Body of pancreas (tissue), 4 donors: ENCODE measurements around the gene C5orf15. TPM values are rescaled to one million over a fixed set of nuclear protein-coding genes. Genes with fewer than 3 reads are reported as not detected.

Source experiments
- ATAC-seq: fragments of 150-250 bp; one replicate; pipeline ENCODE4 v1.9.1; 2016
- DNase-seq, 4 donors: peaks; one replicate each; pipeline ENCODE4 v3.0.0-alpha.2; 2019
- H3K27ac ChIP-seq, 4 donors: fragments of 200-600 bp; sonication (generic); 1 replicate in 3 of 4; 2 replicates in 1 of 4; pipeline versions ENCODE4 v1.5.1 to v1.6.1; 2016 to 2019; ENCODE audit warnings: mild to moderate bottlenecking in 1 of 4, mixed read lengths in 1 of 4, moderate library complexity in 1 of 4
- H3K27me3 ChIP-seq, 2 donors: fragments of 200-600 bp; sonication (generic); one replicate each; pipeline ENCODE4 v1.6.0; 2016; ENCODE audit warnings: mild to moderate bottlenecking in 1 of 2
- H3K36me3 ChIP-seq, 2 donors: fragments of 200-600 bp; sonication (generic); replicated peaks in 1 of 2; 2 replicates each; pipeline ENCODE4 v1.5.1; 2016; ENCODE audit warnings: low read depth in 2 of 2; ENCODE audit not compliant: insufficient read depth in 1 of 2
- H3K4me1 ChIP-seq: fragments of 200-600 bp; sonication (generic); one replicate; pipeline ENCODE4 v1.6.0; 2016
- H3K4me3 ChIP-seq, 2 donors: fragments of 200-600 bp; sonication (generic); 1 replicate in 1 of 2; 2 replicates in 1 of 2; pipeline ENCODE4 v1.5.1; 2016 to 2019
- H3K9me3 ChIP-seq, 3 donors: fragments of 200-600 bp; sonication (generic); 1 replicate in 2 of 3; 2 replicates in 1 of 3; pipeline ENCODE4 v1.5.1; 2016
- POLR2A ChIP-seq, 3 donors: fragments of 450-650 bp; IDR thresholded peaks; one replicate each; pipeline ENCODE4 v1.6.1; 2016; ENCODE audit warnings: antibody characterized with exemption in 3 of 3, mild to moderate bottlenecking in 2 of 3
- WGBS, 2 donors: methylation state at CpG; one replicate each; pipeline ENCODE4 v1.1.5; 2017; 5-methylcytosine and 5-hydroxymethylcytosine counted together
- intact Hi-C: fragments of 100-400 bp; cut with DNase I; formaldehyde crosslinking; loops from one replicate; pipeline ENCODE4 v1.15.1; 2023
- total RNA-seq, 2 donors: library from RNA; depleted of rRNA; stranded (reverse); fragments of >200 nt; gene quantifications; one replicate each; pipeline ENCODE4 v1.1.0, GENCODE V29; 2016
- TF ChIP-seq, protein P1 (sequence below), 7 experiments: fragments of 450-650 bp in 4 of 7; fragments of 200-600 bp in 3 of 7; sonication (generic) in 3 of 7; IDR thresholded peaks; one replicate each; pipeline ENCODE4 v1.5.1; 2016 to 2019; ENCODE audit warnings: antibody characterized with exemption in 7 of 7

C5orf15 gene
- total RNA-seq, 2 donors from 2014 or later, result 20.4 to 28.0 TPM

DNA sequence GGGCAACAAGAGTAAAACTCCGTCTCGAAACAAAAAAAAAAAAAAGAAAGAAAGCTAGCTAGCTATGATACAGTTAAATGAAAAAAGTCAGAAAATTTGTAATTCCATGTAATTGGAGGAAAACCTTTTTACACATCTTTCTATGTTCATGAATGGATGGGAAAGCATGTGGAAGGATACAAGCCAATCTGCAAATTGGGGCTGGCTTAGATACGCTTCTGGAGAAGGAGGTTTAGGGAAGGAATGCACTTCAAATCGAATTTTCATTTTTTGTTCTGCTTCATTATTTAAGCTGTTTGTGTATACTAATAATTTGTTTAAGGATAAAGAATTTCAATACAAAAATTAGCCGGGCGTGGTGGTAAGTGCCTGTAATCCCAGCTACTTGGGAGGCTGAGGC lies 29.6 kb upstream of the C5orf15 start:
- Histone ChIP-seq H3K4me3 (no peak overlapping the region), H3K27ac (no peak overlapping the region), H3K36me3 (peaks cover 0 to 2% of the 10 kb centered on the region in 2 donors), H3K9me3 (no peaks in the 10 kb centered on the region), H3K27me3 (no peaks in the 10 kb centered on the region), H3K4me1 (peaks cover 74% of the 10 kb centered on the region)
- DNase-seq (no peak), ATAC-seq (no peak)
- TF ChIP-seq, protein P1, sequence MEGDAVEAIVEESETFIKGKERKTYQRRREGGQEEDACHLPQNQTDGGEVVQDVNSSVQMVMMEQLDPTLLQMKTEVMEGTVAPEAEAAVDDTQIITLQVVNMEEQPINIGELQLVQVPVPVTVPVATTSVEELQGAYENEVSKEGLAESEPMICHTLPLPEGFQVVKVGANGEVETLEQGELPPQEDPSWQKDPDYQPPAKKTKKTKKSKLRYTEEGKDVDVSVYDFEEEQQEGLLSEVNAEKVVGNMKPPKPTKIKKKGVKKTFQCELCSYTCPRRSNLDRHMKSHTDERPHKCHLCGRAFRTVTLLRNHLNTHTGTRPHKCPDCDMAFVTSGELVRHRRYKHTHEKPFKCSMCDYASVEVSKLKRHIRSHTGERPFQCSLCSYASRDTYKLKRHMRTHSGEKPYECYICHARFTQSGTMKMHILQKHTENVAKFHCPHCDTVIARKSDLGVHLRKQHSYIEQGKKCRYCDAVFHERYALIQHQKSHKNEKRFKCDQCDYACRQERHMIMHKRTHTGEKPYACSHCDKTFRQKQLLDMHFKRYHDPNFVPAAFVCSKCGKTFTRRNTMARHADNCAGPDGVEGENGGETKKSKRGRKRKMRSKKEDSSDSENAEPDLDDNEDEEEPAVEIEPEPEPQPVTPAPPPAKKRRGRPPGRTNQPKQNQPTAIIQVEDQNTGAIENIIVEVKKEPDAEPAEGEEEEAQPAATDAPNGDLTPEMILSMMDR (IDR thresholded peaks at IDR 0.05), result no peak
- no peak for TF ChIP-seq POLR2A (IDR thresholded peaks at IDR 0.05)
- 84 to 86% methylated on average over 6 of the region's 6 CpGs for WGBS, 2 donors
- intact Hi-C loops, result no loop called here

DNA sequence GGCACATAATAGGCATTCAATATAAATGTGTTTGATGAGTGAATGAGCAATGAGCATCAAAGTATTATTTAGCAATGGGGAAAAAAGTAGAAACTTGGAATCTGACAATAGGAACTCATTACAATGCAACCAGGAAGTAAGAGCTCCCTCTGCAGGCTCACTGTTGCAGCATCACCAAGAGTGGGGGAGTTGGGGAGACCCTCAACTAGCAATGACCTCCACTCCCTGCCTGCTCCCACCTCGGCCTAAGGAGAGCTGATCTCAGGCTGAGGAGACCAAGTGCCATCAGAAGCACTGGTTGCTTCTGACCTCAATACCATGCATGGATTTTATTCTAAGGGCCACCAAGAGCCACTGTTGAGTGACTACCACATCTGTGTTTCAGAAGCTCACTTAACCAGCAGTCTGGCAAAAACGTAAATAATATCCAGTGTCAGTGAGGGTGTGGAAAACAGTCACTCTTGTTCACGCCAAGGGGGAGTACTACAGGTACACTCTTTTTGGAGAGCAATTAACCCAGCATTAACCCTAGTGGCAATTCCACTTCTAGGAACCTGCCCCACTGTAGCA lies 28.3 kb upstream of the C5orf15 start:
- Histone ChIP-seq H3K27ac (peak overlapping the region in 2 of 4 donors; percentile 42 to 45), H3K4me1 (peaks cover 70% of the 10 kb centered on the region), H3K27me3 (no peaks in the 10 kb centered on the region), H3K4me3 (no peak overlapping the region), H3K36me3 (peaks cover 0 to 2% of the 10 kb centered on the region in 2 donors), H3K9me3 (no peaks in the 10 kb centered on the region)
- no peak for TF ChIP-seq POLR2A (IDR thresholded peaks at IDR 0.05)
- TF ChIP-seq, protein P1 (IDR thresholded peaks at IDR 0.05), result peak in 6 of 7 experiments; percentile 13 to 27 (median 18)
- ATAC-seq (no peak), DNase-seq (no peak)
- intact Hi-C loops, result no loop called here
- WGBS, 2 donors, result 50 to 75% methylated on average over 2 to 3 of the region's 3 CpGs

DNA sequence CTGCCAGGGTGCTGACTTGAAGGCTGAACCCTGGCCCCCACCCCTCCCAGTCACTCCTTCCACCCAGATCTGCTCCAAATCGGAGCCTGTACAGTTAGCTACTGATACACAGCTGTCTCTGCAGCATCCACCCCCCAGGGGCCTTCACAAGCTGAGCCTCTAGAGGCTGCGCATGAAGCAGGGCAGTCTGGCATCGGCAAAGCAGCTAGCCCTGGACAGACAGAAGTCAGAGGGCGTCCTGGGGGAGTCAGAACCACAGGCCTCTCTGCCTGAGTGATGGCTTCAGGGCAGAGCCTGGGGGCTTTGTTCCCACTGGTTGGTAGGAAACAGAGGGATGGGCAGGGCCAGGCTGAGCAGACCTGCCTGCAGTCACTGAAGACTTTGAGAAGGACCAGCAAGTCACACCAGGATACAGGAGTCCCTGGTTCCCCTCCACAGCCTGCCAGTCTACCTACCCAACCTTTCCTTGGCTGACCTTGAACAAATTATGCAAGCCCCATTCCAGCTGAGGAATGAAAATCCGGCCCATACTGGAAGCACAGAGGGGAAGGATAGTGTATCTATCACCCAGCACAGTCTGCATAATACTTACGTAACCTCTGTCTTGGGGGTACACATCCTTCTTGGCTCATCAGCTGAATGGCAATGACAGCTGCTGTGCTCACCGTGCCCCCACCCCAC lies 27.6 kb upstream of the C5orf15 start:
- 31 to 48% methylated on average over 3 to 7 of the region's 7 CpGs for WGBS, 2 donors
- intact Hi-C loops, result no loop called here
- H3K36me3 ChIP-seq, result peaks cover 0 to 2% of the 10 kb centered on the region in 2 donors
- DNase-seq (peak in 2 of 4 donors; percentile 45 to 48), ATAC-seq (peak; percentile 68)
- H3K27ac ChIP-seq, result peak overlapping the region in 3 of 4 donors; percentile 9 to 45 (median 42)
- TF ChIP-seq, protein P1 (IDR thresholded peaks at IDR 0.05), result no peak
- no peak for TF ChIP-seq POLR2A (IDR thresholded peaks at IDR 0.05)
- no peak overlapping the region for H3K4me3 ChIP-seq
- H3K4me1 ChIP-seq, result peaks cover 67% of the 10 kb centered on the region
- no peaks in the 10 kb centered on the region for H3K9me3 ChIP-seq
- no peaks in the 10 kb centered on the region for H3K27me3 ChIP-seq

DNA sequence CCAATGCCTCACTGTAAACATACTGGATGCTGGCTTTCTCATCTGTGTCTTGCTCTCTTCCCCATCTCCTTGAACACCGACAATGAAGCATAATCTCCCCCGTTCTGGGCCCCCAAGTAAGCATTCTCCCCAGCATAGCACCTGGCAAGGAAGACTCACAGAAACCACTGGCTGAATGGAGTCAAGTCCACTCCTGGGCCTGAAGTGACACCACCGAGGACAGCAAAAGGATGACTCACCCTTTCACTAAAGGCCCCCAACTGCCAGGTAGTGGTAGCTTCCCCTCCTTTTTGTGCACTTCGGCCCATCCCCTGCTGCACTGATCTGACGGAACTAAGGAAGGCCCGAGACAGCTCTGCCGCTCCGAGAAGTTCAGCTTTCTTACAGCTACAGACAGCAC lies 26.9 kb upstream of the C5orf15 start:
- H3K27me3 ChIP-seq, result no peaks in the 10 kb centered on the region
- no peak for DNase-seq
- peaks cover 60% of the 10 kb centered on the region for H3K4me1 ChIP-seq
- TF ChIP-seq, protein P1 (IDR thresholded peaks at IDR 0.05), result no peak
- TF ChIP-seq POLR2A (IDR thresholded peaks at IDR 0.05), result no peak
- WGBS, 2 donors, result 54 to 57% methylated on average over 8 of the region's 8 CpGs
- peak overlapping the region in 3 of 4 donors; percentile 22 to 45 (median 42) for H3K27ac ChIP-seq
- no peak for ATAC-seq
- peaks cover 0 to 6% of the 10 kb centered on the region in 2 donors for H3K36me3 ChIP-seq
- H3K4me3 ChIP-seq, result no peak overlapping the region
- intact Hi-C loops, result no loop called here
- H3K9me3 ChIP-seq, result no peaks in the 10 kb centered on the region
